GM23248 (cell line): ENCODE data around the gene TMEM181.

Experiments
- EZH2 ChIP-seq: fragments of 200-600 bp; sonication (generic); IDR thresholded peaks from 2 replicates; pipeline ENCODE4 v1.6.1; 2018; ENCODE audit warnings: antibody characterized with exemption, mild to moderate bottlenecking; ENCODE audit not compliant: insufficient read depth, poor library complexity, severe bottlenecking
- EZH2phosphoT487 ChIP-seq: fragments of 200-600 bp; sonication (generic); IDR thresholded peaks from 2 replicates; pipeline ENCODE4 v1.6.1; 2018; ENCODE audit warnings: antibody characterized with exemption, moderate library complexity, mild to moderate bottlenecking, low read depth; ENCODE audit not compliant: insufficient read depth

GRCh38 chr6:158643836-158644230 is 83.9 kb downstream of the TMEM181 start:
- TF ChIP-seq EZH2: no peak
- no peak for TF ChIP-seq EZH2phosphoT487
